AG04450 (cell line): ENCODE measurements around the gene SOD3. TPM values are rescaled to one million over a fixed set of nuclear protein-coding genes. Genes with fewer than 3 reads are reported as not detected.

Experiments
- CTCF ChIA-PET: fragments of 300-600, 350-600 bp; formaldehyde crosslinking; extraction: SDS; loops from one replicate; lab custom pipeline; 2022; ENCODE audit warnings: antibody characterized with exemption, inconsistent platforms; lab: Charles Lee
- POLR2A ChIA-PET: fragments of 350-600 bp; formaldehyde crosslinking; extraction: SDS; loops from one replicate; lab custom pipeline; 2021; ENCODE audit warnings: antibody characterized with exemption, inconsistent platforms; lab: Yijun Ruan, JAX
- DNase-seq: peaks from one replicate; pipeline ENCODE4 v3.0.0-alpha.2; 2011; ENCODE audit warnings: low read depth, low spot score
- H3K27ac ChIP-seq: one replicate; pipeline ENCODE4 v1.5.1; 2012; ENCODE audit warnings: low read depth, low read length, control low read depth
- H3K27me3 ChIP-seq: one replicate; pipeline ENCODE4 v1.6.0; 2012; ENCODE audit warnings: low read length; ENCODE audit not compliant: control insufficient read depth, insufficient read depth
- H3K4me3 ChIP-seq: 2 replicates; pipeline ENCODE4 v1.5.1; 2011; ENCODE audit warnings: mild to moderate bottlenecking, low read depth, low read length, control low read depth
- H3K9me3 ChIP-seq: 2 replicates; pipeline ENCODE4 v1.5.1; 2012; ENCODE audit warnings: low read length; ENCODE audit not compliant: control insufficient read depth, insufficient read depth
- polyA plus RNA-seq: library from polyadenylated mRNA; depleted of rRNA; stranded (reverse); fragments of >200 nt; gene quantifications from 2 replicates; pipeline ENCODE4 v1.2.3, GENCODE V29; 2011
- TF ChIP-seq, protein P1 (sequence below): IDR thresholded peaks from 2 replicates; pipeline ENCODE4 v1.5.1; 2011; ENCODE audit warnings: low read depth, low read length, control low read depth, inconsistent platforms

Gene SOD3
- polyA plus RNA-seq, 1 experiment: 3.8 TPM

DNA sequence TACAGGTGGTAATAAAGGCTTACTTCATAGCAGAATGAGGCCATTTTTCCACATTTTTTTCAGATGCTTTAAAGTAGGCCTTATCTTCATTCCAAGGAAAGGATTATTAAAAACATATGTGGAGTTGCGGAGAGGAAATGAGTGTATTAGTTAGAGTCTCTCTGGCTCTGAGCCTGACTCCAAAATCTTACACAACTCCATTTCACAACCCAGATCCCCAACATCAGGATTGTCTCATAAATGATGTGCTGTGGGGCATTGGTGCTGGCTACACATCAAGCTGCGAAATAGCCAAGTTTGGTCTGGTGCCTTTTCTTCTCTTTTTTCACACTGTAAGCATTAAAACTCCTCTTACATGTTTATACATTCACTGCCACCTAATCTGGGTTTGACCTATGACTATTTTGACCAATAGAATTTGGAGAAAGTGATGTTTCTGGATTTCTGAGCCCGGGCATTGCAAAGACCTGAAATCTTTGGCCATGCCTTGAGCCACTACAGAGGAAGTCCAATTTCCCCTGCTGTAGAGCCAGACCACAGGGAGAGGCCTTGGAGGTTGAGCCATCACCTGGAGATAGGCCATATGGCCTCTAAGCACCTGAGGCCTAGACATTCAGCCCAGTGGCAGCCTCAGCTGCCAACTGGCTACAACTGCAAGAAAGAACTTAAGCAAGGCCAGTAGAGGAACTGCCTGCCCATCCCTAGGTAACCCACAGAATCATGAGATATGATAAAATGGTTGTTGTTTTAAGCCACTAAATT lies 16.7 kb upstream of the SOD3 start:
- no peaks in the 10 kb centered on the region for H3K27me3 ChIP-seq
- TF ChIP-seq, protein P1, sequence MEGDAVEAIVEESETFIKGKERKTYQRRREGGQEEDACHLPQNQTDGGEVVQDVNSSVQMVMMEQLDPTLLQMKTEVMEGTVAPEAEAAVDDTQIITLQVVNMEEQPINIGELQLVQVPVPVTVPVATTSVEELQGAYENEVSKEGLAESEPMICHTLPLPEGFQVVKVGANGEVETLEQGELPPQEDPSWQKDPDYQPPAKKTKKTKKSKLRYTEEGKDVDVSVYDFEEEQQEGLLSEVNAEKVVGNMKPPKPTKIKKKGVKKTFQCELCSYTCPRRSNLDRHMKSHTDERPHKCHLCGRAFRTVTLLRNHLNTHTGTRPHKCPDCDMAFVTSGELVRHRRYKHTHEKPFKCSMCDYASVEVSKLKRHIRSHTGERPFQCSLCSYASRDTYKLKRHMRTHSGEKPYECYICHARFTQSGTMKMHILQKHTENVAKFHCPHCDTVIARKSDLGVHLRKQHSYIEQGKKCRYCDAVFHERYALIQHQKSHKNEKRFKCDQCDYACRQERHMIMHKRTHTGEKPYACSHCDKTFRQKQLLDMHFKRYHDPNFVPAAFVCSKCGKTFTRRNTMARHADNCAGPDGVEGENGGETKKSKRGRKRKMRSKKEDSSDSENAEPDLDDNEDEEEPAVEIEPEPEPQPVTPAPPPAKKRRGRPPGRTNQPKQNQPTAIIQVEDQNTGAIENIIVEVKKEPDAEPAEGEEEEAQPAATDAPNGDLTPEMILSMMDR: no peak
- H3K4me3 ChIP-seq: no peak overlapping the region
- ChIA-PET CTCF (no interaction called here), POLR2A (interaction anchor here (1.3 kb wide), 1 partner anchor 14 kb away, joined by 4 read pairs; no protein-coding TSS in a partner anchor)
- peak; percentile 94 for DNase-seq
- H3K27ac ChIP-seq: peak overlapping the region; percentile 47
- no peaks in the 10 kb centered on the region for H3K9me3 ChIP-seq

DNA sequence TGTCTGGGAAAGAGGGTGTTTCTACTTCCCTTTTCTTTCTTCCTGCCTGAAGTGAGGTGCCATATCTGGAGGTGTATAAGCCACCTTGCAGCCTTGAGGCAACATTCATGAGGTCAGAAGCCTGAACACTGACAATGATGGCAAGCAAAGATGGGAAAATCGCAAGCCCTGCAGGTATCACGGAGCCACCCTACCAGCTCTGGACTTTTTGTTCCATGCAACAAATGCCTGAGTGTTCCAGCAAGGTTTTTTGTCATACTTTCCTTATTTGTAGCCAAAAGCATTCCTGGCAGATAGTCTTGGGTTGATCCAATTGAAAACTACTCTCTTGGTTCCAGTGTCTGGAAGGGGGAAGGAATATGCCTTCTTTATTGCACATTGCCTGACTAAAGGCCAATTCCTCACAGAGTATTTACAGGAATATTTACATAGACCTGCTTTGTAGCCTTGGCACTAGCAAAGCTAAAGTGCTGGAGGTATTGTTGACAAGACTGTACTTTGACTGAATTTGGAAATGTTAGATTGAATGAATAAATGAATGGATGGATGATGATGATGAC lies 14.4 kb upstream of the SOD3 start:
- ChIA-PET CTCF (no interaction called here), POLR2A (no interaction called here)
- no peak for DNase-seq
- H3K4me3 ChIP-seq: no peak overlapping the region
- H3K27me3 ChIP-seq: no peaks in the 10 kb centered on the region
- 0 out of 2 replicates have a peak, but pooled peaks cover 1% of the 10 kb centered on the region for H3K9me3 ChIP-seq
- H3K27ac ChIP-seq: no peak overlapping the region
- TF ChIP-seq, protein P1: no peak

DNA sequence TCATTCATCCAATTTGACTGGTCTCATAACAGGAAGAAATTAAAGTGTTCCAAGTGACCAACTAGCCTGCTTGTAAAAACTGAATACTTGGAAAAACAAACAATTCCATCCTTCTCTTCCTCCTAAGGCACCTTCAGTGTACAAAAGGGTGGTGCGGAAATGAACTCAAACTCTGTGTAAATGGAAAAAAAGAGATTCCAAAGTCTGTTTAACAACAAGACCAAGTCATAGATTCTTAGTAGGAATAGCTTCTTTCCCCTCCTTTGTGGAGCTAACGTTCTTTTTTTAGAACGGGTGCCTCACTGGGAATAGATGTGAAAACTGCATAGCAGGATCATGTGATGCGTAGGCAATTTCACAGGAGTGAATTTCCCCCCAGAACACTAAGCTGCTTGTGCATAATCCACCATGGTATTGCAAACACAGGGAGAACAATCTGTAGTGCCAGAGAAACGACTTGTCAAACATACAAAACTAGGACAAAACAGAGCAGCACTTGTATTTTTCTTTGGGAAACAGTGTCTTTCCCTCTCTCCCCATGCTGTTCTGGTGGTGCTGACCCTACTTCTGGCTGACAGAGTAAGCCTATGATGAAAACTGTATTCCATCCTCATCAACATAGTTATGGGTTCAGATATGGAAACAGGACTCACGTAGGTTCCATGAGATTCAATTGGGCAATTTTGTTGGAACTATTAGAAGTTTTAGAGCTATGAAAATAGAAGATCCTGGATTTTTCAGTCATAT lies 13.2 kb upstream of the SOD3 start:
- no peak for DNase-seq
- no peak overlapping the region for H3K27ac ChIP-seq
- H3K27me3 ChIP-seq: no peaks in the 10 kb centered on the region
- 0 out of 2 replicates have a peak, but pooled peaks cover 2% of the 10 kb centered on the region for H3K9me3 ChIP-seq
- ChIA-PET POLR2A (no interaction called here), CTCF (interaction anchor here (0.7 kb wide), 1 partner anchor 14 kb away, joined by 3 read pairs; the partner anchor contains the start of gene SOD3)
- H3K4me3 ChIP-seq: no peak overlapping the region
- TF ChIP-seq, protein P1: no peak

DNA sequence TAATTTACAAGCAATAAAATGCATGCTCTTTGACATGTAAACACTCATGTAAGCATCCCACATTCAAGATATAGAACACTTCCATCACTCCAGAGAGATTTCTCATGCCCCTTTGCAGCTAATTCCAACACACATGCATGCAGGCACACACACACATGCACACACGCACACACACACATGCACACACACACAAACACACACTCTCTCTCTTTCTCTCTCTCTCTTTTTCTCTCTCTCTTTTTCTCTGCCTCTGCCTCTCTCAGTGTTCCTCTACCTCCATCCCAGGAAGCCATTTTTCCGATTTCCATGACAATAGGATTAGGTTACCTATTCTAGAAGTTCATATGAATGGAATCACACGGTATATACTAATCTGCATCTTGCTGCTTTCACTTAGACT lies 11.9 kb upstream of the SOD3 start:
- CTCF ChIA-PET: no interaction called here
- H3K27ac ChIP-seq: no peak overlapping the region
- H3K4me3 ChIP-seq: no peak overlapping the region
- H3K9me3 ChIP-seq: 0 out of 2 replicates have a peak, but pooled peaks cover 2% of the 10 kb centered on the region
- no peak for DNase-seq
- H3K27me3 ChIP-seq: no peaks in the 10 kb centered on the region
- TF ChIP-seq, protein P1: no peak
- POLR2A ChIA-PET: no interaction called here
